GM21367 (cell line): Measurements from ENCODE around the gene SLC5A8.
"Not testable (repeated sequence)": the region's sequence is repeated elsewhere in the genome, so short reads cannot be mapped to it uniquely, and the experiment has no call there.

ENCODE experiments used
- ATAC-seq: cut with Tn5 transposase; IDR thresholded peaks from one replicate; pipeline ENCODE4 v1.9.1; 2021; ENCODE audit not compliant: unreplicated experiment

The SLC5A8 gene

DNA sequence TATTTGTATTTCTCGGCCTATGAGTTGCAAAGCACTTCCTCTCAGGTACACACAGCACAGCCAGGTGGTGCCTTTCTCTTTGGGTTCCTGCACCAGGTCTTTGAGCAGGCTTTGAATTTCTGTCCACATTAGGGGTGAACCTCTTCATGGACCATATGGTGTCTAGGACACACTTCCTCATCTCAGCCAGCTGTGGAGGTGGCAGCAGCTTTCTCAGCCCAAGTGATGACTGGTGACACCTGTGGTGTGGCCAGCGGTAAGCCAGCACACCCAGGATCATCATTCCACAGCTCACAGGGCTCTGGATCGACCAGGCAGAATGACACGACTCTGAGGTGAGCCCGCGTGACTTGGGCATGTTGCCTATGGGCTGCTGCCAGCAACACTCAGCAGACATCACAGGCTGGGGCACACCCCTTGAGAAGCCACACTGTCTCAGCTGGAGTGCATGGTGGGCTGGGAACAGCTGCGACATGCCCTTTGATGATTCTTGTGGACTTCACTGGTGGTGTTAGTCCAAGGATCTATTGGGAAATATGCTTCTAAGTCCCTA lies 36.8 kb downstream of the SLC5A8 start:
- ATAC-seq: no peak

DNA sequence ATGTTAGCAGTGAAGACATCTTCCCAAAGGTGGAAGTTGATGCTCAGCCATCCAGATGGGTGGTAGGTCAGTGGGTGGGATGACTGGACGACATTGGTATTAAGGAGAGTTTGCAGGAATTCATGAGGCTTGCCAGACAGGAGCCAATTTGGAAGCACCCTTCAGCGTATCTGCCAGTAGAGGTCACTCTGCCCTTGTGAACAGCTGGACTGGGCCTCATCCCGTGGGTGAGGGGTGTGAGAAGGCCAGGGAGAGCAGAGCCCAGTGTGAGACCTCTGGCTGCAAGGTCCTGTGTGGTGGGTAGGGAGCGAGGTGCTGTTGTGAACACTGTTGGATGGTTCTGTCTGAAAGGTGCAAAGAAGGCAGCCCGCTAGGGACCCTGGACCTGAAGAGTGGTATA lies 37.7 kb downstream of the SLC5A8 start:
- ATAC-seq: no peak

- ATAC-seq: no peak
Observed at GRCh38 chr12:101168001-101168400, 42.0 kb downstream of the SLC5A8 start.

GRCh38 chr12:101166866-101167265 lies 43.2 kb downstream of the SLC5A8 start:
- no peak for ATAC-seq

DNA sequence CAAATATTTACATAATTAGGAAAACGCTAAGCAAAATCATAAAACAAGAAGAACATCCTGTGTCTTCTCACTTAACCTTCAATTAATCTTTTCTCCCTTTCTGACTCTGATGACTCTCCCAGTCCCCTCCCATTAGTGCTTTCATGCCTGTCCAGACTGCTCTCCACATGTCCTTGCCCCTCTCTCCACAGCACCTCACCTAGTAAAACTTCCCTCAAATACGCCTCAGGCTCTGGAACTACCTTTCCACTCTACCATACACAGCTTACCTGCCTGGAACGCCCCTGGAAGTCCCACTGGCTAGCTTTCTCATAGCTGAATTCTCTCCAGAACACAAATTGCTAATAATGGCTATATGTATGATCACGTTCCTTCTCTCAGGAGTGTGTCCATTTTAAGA lies 44.7 kb downstream of the SLC5A8 start:
- ATAC-seq: no peak

- ATAC-seq: not testable (repeated sequence)
Observed at GRCh38 chr12:101145777-101146431, 64.1 kb downstream of the SLC5A8 start.

DNA sequence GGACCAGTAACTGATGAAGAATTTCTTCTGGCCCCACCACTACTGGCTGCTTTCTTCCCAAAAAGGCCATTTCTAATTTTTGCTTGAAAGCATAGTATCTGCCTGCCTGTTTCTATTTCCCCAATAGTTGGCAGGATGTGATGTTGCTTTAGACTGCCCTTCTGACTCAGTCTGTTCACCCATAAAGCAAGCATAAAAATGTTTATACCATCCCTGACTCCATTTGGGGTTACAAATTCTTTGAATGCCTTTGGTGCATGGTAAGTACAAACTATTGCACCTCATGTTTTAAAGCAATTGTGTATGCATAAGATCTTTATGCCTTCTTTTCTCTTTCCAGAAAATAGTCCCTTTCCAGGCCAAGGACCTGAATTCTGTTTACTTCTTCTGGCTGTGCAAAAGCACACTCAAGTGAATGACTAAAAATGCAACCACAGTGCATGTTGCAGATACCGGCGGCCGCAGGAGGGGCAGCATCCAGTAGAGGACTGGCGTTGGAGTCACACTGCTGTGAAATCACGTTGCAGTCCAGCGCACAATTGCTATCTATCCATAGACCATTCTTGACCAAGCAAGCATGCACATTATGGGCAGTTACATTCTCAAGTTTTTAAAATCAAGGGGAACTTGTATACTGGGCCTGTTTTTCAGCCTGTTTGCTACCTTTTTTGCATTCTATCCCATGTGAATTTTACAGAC lies 82.4 kb downstream of the SLC5A8 start:
- no peak for ATAC-seq

DNA sequence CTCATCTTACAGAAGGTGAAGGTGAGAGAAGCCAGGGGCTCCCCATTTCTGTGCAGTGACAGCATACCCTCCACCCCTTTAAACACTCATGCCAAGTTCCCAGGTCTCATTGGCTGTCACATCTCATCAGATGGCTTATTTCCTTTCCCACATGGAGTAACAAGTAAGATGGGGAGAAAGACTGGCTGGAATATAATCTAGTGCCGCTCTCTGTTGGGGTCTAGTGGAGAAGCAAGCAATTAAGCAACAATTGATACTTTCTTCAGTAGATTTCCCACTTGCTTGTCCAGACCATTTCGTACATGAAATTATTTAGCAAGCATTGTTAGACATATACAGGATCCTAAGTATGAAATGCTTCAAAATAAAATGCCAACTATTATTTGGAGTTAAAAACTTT lies 92.2 kb downstream of the SLC5A8 start:
- ATAC-seq: no peak

- no peak for ATAC-seq
Observed at GRCh38 chr12:101116911-101117310, 93.1 kb downstream of the SLC5A8 start.

DNA sequence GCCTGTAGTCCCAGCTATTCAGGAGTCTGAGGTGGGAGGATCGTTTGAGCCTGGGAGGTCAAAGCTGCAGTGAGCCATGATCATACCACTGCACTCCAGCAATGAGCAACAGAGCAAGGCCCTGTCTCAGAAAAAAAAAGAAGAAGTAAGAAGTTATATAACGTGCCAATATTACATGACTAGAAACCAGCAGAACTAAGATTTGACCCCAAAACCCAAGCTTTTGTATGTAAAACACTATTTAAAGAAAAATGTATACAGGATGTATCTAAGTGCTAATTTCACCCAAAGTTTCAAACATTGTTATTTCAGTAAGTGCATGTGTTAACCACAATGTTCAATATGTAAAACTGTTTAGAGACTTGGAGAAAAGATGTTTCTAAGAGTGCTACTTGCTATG lies 94.7 kb downstream of the SLC5A8 start:
- peak; percentile 56 for ATAC-seq

GRCh38 chr12:101111441-101111840 lies 98.6 kb downstream of the SLC5A8 start:
- no peak for ATAC-seq

- no peak for ATAC-seq
Observed at GRCh38 chr12:101110866-101111265, 99.2 kb downstream of the SLC5A8 start.

GRCh38 chr12:101108130-101108529 lies 101.9 kb downstream of the SLC5A8 start:
- ATAC-seq: no peak

GRCh38 chr12:101107032-101107763 lies 102.8 kb downstream of the SLC5A8 start:
- ATAC-seq: no peak
